ENCODE measurements around the gene CDK14. TPM values are rescaled to one million over a fixed set of nuclear protein-coding genes. Genes with fewer than 3 reads are reported as not detected.

CDK14 gene
- polyA plus RNA-seq, 3 donors = 28.6 to 35.1 (median 33.7) TPM

- DNase-seq (ENCODE audit: extremely low read depth in 1 of 11, low read depth in 9 of 11, low spot score in 4 of 11) = no peak
These were observed 350.8 kb downstream of the CDK14 start for GRCh38 chr7:90946730-90947501.

DNA sequence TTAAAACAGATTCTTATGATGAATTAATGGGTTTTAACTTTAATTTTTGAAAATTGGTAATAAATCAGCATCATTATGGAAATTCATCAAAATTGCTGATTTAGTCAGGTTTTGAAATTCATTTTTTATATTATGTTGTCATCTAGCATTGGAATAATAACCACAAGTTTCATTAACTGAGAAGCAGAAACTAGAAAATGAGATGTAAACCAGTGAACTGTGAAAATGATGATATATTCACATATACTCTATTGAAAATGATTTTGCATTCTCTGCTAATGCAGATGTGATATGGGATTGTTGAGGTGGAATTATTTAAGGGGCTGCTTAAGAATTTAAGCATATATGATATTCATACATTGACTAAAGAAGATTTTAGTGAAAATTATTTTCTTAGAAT is 352.0 kb downstream of the CDK14 start:
- no peak for DNase-seq (ENCODE audit: extremely low read depth in 1 of 11, low read depth in 9 of 11, low spot score in 4 of 11)

- no peak for DNase-seq (ENCODE audit: extremely low read depth in 1 of 11, low read depth in 9 of 11, low spot score in 4 of 11)
These were observed 355.1 kb downstream of the CDK14 start for GRCh38 chr7:90951229-90951628.

DNA sequence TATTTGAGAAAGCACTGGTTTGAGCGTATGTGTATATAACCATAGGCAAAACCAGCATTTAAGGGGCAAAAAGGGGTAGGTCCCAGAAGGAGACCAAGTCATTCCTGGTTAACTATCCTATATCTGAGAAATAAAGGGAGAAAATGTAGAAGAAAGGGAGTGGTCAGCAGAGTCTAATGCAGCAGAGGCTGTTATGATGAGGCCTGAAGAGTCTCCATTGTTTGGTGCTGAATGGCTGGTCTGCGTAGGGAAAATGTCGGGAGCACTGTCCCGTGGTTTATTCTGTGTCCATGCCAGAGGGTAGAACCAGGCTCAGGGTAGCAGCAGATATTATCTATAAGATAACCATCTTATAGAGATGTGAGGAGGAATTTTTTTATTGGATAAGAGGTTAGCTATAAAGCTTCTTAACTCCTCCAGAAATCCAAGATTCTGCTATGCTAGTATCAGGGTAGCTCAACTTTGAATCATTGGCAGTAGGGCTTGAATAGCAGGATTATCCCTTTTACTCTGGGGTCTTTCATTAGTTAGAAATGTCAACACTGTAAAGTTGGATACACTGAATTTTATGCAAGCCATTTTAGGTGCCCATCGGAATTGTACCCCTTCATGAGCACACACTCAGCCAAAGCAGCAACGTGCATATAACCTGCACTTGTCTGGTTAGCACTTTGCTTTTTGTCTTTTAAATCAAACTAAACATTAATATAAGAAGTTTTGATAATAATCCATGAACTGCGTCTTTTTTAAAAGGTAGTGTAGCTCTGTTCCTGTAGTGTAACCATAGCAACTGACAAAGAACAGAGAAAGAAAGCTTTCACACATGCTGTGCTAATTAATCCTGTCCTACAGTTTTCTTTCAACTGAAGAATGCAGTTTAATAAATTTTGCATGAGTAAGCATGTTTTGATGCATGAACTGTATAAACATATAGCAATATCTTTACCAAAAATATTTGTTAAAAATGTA is 356.1 kb downstream of the CDK14 start:
- DNase-seq (ENCODE audit: extremely low read depth in 1 of 11, low read depth in 9 of 11, low spot score in 4 of 11) = no peak

DNA sequence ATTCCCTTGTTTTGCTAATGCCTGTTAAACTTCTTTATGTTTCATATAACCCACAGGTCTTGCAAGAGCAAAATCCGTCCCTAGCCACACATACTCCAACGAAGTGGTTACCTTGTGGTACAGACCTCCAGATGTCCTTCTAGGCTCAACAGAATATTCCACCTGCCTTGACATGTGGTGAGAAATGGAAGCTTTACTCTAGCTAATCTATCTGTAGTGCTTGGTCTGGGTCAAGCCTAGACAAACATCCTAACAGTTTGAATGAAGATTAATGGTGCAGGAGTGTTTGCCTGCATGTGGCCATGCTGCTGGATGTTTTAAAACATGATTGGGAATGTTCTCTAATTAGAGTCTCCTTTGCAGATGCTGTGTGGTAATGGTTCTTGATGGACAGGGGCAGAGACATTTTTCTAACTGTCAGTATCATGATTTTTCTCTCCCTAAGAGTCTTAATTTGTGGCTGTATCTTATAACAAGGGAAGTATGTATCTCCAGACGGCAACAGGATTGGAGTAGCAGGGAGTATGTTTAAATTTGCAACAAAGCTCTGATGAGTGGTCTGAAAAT is 359.6 kb downstream of the CDK14 start:
- DNase-seq (ENCODE audit: extremely low read depth in 1 of 11, low read depth in 9 of 11, low spot score in 4 of 11) = no peak

- DNase-seq (ENCODE audit: extremely low read depth in 1 of 11, low read depth in 9 of 11, low spot score in 4 of 11) = no peak
These were observed 361.8 kb downstream of the CDK14 start for GRCh38 chr7:90957883-90958282.

GRCh38 chr7:90958647-90959046 is 362.5 kb downstream of the CDK14 start:
- DNase-seq (ENCODE audit: extremely low read depth in 1 of 11, low read depth in 9 of 11, low spot score in 4 of 11) = no peak

DNA sequence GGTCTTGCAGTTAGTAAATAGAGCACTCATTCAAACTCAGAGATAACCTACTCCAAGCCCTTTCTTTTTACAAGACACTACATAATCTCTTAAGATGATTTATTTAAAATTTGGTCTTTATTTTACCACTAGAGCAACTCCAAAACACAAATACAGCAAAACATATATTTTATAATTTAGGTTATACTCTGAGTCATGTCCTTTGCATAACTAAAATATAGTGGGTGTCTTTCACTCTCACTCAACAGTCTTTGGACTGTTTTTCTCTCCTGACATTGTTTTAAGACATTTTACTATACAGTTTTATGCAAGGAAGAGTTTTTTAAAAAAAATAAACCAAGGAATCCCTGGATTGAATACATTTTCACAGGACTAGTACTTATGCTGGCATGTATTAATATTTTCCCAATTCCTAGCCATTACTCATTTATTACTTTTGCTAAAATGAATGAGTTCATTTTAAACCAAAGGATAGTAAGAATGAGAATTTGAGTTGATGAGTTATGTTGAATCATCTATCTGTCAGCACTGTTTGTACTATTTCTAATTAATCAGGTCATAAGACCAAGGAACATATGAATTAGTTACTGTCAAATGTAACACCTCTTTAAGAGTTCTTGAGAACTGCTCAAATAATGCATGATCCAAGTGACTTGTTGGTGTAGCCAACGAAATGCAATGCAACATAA is 365.1 kb downstream of the CDK14 start:
- no peak for DNase-seq (ENCODE audit: extremely low read depth in 1 of 11, low read depth in 9 of 11, low spot score in 4 of 11)

DNA sequence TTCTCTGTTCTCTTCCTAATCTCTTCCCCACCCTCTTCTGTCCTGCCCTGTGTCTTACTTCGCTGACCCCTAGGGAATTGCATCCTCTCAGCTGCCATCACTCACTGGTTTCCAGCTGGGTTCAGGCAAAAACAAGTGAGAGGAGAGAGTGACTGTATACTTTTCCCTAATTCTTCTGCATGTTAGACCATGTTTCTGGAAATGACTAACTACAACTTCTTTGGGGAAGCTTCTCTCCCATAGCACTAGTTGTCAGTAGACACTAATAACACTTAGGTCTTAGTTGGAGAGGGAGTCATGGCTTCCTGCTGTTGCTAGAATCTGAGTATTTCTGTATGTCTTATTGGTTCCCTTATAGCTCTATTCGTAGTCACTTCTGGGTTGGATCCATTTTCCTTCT is 369.1 kb downstream of the CDK14 start:
- DNase-seq (ENCODE audit: extremely low read depth in 1 of 11, low read depth in 9 of 11, low spot score in 4 of 11) = no peak

DNA sequence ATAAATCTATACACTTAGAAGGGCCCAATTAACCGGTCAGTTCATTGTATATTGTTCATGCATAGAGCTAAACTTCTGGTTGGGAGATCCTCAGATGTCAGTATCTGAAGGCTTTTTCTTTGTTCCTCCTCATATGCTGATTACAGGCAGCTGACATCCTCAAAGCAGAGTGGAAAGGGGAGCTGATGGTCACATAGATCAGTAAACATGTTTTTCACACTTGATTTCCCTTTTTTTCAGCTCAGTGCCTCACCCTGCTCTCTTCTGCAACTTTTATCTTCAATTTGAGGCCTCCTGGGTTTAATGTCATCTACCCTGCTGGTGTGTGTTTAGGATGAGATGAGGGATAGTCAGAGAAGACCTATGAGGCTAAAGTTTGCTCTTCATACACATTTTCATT is 370.2 kb downstream of the CDK14 start:
- no peak for DNase-seq (ENCODE audit: extremely low read depth in 1 of 11, low read depth in 9 of 11, low spot score in 4 of 11)

GRCh38 chr7:90968871-90969270 is 372.8 kb downstream of the CDK14 start:
- no peak for DNase-seq (ENCODE audit: extremely low read depth in 1 of 11, low read depth in 9 of 11, low spot score in 4 of 11)

DNA sequence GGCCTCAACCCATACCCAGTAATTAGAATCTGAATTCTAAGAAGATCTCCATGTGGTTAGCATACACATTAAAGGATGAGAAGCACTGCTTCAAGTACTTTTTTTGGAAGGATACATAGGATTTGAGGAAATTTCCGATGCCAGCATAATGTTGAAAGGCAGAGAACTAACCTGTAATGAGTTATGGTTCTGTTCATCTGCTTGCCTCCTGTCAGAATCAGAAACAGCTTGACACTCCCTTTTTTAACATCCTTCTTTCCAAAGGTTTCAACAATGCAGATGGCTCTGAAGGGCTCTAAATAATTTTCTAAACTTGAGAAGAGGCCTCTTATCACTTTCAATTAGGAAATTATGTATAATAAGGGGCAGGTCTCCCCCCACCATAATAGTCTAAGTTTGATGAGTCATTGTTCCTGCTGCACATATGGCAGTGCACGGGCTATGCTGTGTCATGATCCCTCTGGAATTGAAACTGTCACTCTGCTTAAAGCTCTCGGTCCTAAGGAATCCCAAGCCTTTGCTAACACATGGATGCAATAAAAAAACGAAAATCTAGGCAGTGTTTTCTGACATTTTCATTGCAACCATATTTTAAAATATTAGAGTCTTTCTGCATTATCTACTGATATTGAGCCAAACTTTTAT is 376.9 kb downstream of the CDK14 start:
- no peak for DNase-seq (ENCODE audit: extremely low read depth in 1 of 11, low read depth in 9 of 11, low spot score in 4 of 11)

DNA sequence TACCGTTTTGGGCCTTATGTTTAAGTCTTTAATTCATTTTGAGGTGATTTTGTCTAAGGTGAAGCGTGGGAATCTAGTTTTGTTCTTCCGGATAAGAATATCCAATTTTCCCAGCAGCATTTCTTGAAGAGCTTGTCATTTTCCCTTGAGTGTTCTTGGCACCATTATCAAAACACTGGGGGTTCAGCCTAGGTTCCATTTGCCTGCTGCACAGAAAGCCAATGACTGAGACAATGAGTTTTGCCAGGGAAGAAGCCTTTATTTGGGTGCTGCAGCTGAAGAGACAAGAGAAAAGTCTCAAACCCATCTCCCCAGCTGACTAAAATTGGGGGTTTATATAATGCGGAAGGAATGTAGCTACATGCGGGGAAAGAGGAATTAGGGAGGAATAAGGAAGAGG is 380.9 kb downstream of the CDK14 start:
- DNase-seq (ENCODE audit: extremely low read depth in 1 of 11, low read depth in 9 of 11, low spot score in 4 of 11) = no peak

GRCh38 chr7:90980545-90980944 is 384.4 kb downstream of the CDK14 start:
- DNase-seq (ENCODE audit: extremely low read depth in 1 of 11, low read depth in 9 of 11, low spot score in 4 of 11) = no peak

- no peak for DNase-seq (ENCODE audit: extremely low read depth in 1 of 11, low read depth in 9 of 11, low spot score in 4 of 11)
These were observed 386.1 kb downstream of the CDK14 start for GRCh38 chr7:90982228-90982627.

DNA sequence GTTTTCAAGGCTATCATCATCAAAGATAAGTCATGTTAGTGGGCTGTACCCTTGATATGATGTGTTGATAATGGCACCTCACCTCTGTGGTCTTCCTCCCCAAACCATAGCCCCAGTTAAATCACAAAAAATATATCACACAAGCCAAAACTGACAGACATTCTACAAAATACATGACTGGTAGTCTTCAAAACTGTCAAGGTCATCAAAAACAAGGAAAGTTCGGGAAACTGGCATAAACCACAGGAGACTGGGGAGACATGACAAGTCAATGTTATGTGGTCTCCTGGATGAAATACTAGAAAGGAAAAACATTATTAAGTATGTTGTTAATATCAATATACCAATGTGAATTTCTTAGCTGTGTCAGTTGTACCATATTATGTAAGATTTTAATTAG is 388.6 kb downstream of the CDK14 start:
- no peak for DNase-seq (ENCODE audit: extremely low read depth in 1 of 11, low read depth in 9 of 11, low spot score in 4 of 11)

DNA sequence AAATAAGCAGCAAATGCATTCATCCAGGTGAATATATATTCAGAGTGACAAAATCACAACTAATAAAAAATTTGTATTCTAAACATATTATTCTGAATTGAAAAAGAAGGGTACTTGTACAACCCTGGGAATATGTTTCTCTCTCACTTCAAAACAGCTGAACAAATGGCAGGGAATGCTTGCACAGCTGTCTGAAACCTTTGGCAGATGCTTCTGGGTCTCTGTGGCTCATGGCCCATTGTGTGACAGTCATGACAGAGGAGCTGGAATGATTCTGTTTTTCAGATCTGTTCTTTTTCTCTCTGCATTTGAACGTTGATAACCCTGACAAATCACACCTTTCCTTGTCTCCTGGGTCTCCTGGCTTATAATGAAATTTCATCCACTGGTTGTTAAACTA is 392.4 kb downstream of the CDK14 start:
- DNase-seq (ENCODE audit: extremely low read depth in 1 of 11, low read depth in 9 of 11, low spot score in 4 of 11) = no peak

- DNase-seq (ENCODE audit: extremely low read depth in 1 of 11, low read depth in 9 of 11, low spot score in 4 of 11) = no peak
These were observed 393.1 kb downstream of the CDK14 start for GRCh38 chr7:90988996-90989765.
